Hepatocyte (in vitro differentiated cells): ENCODE measurements around the gene CARS1. TPM values are rescaled to one million over a fixed set of nuclear protein-coding genes. Genes with fewer than 3 reads are reported as not detected.

ENCODE experiments used
- DNase-seq: peaks from one replicate; pipeline ENCODE4 v3.0.0-alpha.2; 2016; ENCODE audit warnings: low spot score
- H2AFZ ChIP-seq: fragments of 200-600 bp; sonication (generic); 2 replicates; pipeline ENCODE4 v1.6.0; 2016; ENCODE audit warnings: antibody characterized with exemption, mild to moderate bottlenecking
- H3K27ac ChIP-seq: fragments of 200-600 bp; sonication (generic); 2 replicates; pipeline ENCODE4 v1.5.1; 2016; ENCODE audit warnings: mild to moderate bottlenecking
- H3K27me3 ChIP-seq: fragments of 200-600 bp; sonication (generic); 2 replicates; pipeline ENCODE4 v1.6.1; 2016
- H3K36me3 ChIP-seq: fragments of 200-600 bp; sonication (generic); replicated peaks from 2 replicates; pipeline ENCODE4 v1.5.1; 2016; ENCODE audit warnings: low read depth; ENCODE audit not compliant: insufficient read depth
- H3K4me1 ChIP-seq: fragments of 200-600 bp; sonication (generic); 2 replicates; pipeline ENCODE4 v1.5.1; 2016; ENCODE audit warnings: mild to moderate bottlenecking, moderate library complexity; ENCODE audit not compliant: insufficient read depth
- H3K4me2 ChIP-seq: fragments of 200-600 bp; sonication (generic); 2 replicates; pipeline ENCODE4 v1.6.0; 2016
- H3K4me3 ChIP-seq: fragments of 200-600 bp; sonication (generic); 2 replicates; pipeline ENCODE4 v1.5.1; 2016; ENCODE audit warnings: mild to moderate bottlenecking
- H3K79me2 ChIP-seq: fragments of 200-600 bp; sonication (generic); 2 replicates; pipeline ENCODE4 v1.6.0; 2017; ENCODE audit warnings: mild to moderate bottlenecking
- H3K9me2 ChIP-seq: fragments of 200-600 bp; sonication (generic); replicated peaks from 2 replicates; pipeline ENCODE4 v1.6.0; 2017; ENCODE audit warnings: mild to moderate bottlenecking; ENCODE audit not compliant: insufficient read depth
- H3K9me3 ChIP-seq: fragments of 200-600 bp; sonication (generic); 2 replicates; pipeline ENCODE4 v1.5.1; 2016; ENCODE audit warnings: low read depth, mild to moderate bottlenecking
- H4K20me1 ChIP-seq: fragments of 200-600 bp; sonication (generic); 2 replicates; pipeline ENCODE4 v1.6.0; 2016; ENCODE audit warnings: mild to moderate bottlenecking; ENCODE audit not compliant: insufficient read depth, poor library complexity, severe bottlenecking
- EZH2 ChIP-seq: fragments of 200-600 bp; sonication (generic); IDR thresholded peaks from 2 replicates; pipeline ENCODE4 v1.6.1; 2016; ENCODE audit warnings: antibody characterized with exemption, mild to moderate bottlenecking, borderline replicate concordance
- EZH2phosphoT487 ChIP-seq: fragments of 200-600 bp; sonication (generic); IDR thresholded peaks from one replicate; pipeline ENCODE4 v1.6.1; 2018; ENCODE audit warnings: antibody characterized with exemption, mild to moderate bottlenecking, low read depth, moderate library complexity; ENCODE audit not compliant: unreplicated experiment, severe bottlenecking
- WGBS: methylation state at CpG from one replicate; pipeline ENCODE4 v1.1.6; 2016; ENCODE audit warnings: low lambda C conversion rate; ENCODE audit errors: missing lambda C conversion rate; 5-methylcytosine and 5-hydroxymethylcytosine counted together
- polyA plus RNA-seq: library from polyadenylated mRNA; unstranded; fragments of >200 nt; fragmentation: Nextera tagmentation; extraction: Ambion mirVana; gene quantifications from 2 replicates; pipeline ENCODE4 v1.2.1, GENCODE V29; 2016
- total RNA-seq: library from RNA; depleted of rRNA; stranded (reverse); fragments of >200 nt; gene quantifications from 2 replicates; pipeline ENCODE4 v1.2.3, GENCODE V29; 2014
- TF ChIP-seq, protein P1 (sequence below): fragments of 200-600 bp; sonication (generic); IDR thresholded peaks from 2 replicates; pipeline ENCODE4 v1.5.1; 2016; ENCODE audit warnings: antibody characterized with exemption, mild to moderate bottlenecking; ENCODE audit not compliant: poor library complexity

CARS1 gene
- total and polyA plus RNA-seq, 2 experiments from 2014 or later = 35.5 to 42.0 TPM

DNA sequence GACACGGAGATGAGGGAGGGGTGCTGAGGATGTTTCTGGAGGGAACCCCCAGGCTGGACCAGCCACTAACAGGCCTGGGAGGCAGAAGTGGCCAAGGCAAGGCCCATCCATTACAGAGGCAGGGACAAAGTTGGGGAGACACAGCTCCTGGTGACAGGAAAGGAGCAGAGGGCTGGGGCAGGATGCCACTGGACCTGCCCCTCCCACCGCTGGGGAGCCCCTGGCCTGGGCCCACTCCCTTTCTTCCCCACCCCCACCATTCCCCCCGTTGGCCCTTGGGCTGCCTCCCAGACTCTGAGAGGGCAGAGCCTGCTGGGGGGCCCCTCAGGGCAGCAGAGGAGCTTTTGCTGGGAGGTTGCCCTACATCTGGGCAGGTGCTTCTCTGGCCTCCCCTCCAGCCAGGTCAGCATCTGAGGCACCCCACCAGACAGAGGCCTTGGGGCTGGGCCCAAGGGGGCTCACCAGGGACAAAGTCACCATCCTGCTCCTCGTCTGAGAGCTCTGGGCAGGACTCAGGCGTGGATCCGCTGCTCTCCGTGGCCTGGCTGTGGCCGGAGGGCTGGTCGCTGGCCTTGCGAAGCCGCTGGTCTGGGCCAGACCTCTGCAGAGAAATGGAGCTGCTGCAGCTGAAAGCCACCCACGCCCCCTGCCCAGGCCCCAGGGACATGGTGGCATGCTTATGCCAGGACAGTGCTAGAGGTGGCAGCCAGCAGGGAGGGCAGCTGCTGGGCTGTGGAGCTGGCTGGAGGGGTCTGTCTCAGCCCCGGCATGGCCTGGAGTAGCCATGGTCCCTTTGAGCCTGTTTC lies 33.1 kb upstream of the CARS1 start:
- no peak for DNase-seq
- H3K4me3 ChIP-seq = no peak overlapping the region
- WGBS = 96% methylated on average over 12 of the region's 13 CpGs
- no peaks in the 10 kb centered on the region for H3K27me3 ChIP-seq
- H3K36me3 ChIP-seq = no peaks in the 10 kb centered on the region
- no peaks in the 10 kb centered on the region for H3K9me3 ChIP-seq
- no peaks in the 10 kb centered on the region for H3K79me2 ChIP-seq
- TF ChIP-seq EZH2phosphoT487 (no peak), EZH2 (no peak)
- TF ChIP-seq, protein P1, sequence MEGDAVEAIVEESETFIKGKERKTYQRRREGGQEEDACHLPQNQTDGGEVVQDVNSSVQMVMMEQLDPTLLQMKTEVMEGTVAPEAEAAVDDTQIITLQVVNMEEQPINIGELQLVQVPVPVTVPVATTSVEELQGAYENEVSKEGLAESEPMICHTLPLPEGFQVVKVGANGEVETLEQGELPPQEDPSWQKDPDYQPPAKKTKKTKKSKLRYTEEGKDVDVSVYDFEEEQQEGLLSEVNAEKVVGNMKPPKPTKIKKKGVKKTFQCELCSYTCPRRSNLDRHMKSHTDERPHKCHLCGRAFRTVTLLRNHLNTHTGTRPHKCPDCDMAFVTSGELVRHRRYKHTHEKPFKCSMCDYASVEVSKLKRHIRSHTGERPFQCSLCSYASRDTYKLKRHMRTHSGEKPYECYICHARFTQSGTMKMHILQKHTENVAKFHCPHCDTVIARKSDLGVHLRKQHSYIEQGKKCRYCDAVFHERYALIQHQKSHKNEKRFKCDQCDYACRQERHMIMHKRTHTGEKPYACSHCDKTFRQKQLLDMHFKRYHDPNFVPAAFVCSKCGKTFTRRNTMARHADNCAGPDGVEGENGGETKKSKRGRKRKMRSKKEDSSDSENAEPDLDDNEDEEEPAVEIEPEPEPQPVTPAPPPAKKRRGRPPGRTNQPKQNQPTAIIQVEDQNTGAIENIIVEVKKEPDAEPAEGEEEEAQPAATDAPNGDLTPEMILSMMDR = no peak
- no peak overlapping the region for H2AFZ ChIP-seq
- H3K4me1 ChIP-seq = no peaks in the 10 kb centered on the region
- H3K4me2 ChIP-seq = no peak overlapping the region
- H3K9me2 ChIP-seq = no peaks in the 10 kb centered on the region
- no peak overlapping the region for H3K27ac ChIP-seq
- H4K20me1 ChIP-seq = no peaks in the 10 kb centered on the region

DNA sequence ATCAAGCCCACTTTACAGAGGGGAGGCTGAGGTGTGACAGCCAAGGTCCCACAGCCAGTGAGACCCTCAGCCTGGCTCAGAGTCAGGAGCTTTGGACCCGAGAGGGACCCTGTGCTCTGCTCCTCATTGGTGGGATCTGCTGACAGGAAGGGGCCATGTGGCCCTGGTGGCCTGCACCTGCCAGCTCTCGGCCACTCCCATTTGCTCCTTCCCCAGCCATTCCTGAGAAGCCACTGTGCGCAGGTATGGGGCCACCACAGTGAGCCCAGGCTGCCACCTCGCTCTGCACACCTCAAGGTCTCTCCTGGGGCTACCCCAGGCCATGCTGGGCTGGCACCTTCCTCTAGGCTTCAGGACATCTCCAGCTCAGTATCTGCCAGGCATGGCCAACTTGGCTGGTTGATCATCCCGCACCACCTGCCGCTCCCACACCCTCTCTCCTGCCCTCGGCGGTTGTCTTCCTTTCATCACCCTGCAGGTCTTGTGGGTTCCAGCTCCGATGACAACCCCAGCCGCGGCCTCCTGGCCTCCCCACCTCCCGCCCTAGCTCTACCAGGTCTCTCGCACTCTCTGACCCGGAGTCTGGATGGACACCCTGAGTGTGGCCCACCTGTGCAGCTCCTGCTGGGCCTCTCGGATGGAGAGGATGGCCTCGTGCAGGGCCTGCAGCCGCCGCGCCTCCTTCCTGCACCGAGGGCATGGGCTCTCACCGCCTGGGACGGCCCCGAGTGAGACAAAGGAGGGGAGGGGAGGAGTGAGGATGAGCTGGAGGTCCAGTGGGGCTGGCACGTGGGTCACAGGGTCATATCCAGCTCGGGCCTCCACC lies 32.2 kb upstream of the CARS1 start:
- H3K36me3 ChIP-seq = no peaks in the 10 kb centered on the region
- TF ChIP-seq, protein P1 = no peak
- TF ChIP-seq EZH2phosphoT487 (no peak), EZH2 (no peak)
- WGBS = 89% methylated on average over 25 of the region's 25 CpGs

DNA sequence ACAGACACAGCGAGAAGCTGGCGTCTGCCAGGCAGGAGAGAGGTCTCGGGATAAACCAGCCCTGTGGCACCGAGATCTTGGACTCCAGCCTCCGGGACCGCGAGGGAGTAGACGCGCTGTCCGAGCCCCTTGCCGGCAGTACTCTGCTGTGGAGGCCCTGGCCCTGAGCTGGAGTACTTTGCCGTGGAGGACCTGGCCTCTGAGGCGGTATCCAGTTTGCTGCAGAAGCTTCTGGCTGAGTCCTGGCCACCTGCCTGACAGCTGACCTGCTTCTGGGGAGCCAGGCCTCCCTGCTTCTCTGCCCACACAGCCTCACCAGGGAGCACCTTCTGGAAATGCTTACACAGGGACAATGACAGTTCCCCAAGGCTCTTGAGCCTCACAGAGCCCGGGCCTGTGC lies 31.6 kb upstream of the CARS1 start:
- Histone ChIP-seq H3K9me3 (no peaks in the 10 kb centered on the region), H3K79me2 (no peaks in the 10 kb centered on the region), H4K20me1 (no peaks in the 10 kb centered on the region), H3K4me2 (no peak overlapping the region), H2AFZ (no peak overlapping the region), H3K27me3 (no peaks in the 10 kb centered on the region), H3K27ac (no peak overlapping the region), H3K4me3 (no peak overlapping the region), H3K36me3 (no peaks in the 10 kb centered on the region), H3K9me2 (no peaks in the 10 kb centered on the region), H3K4me1 (no peaks in the 10 kb centered on the region)
- no peak for TF ChIP-seq EZH2
- TF ChIP-seq, protein P1 = no peak
- TF ChIP-seq EZH2phosphoT487 = no peak
- 94% methylated on average over 14 of the region's 14 CpGs for WGBS
- DNase-seq = no peak

More for the DNA sequence above, 32.2 kb upstream of the CARS1 start:
- no peak overlapping the region for H3K27ac ChIP-seq
- no peaks in the 10 kb centered on the region for H3K4me1 ChIP-seq
- H3K79me2 ChIP-seq = no peaks in the 10 kb centered on the region
- H3K9me3 ChIP-seq = no peaks in the 10 kb centered on the region
- H3K9me2 ChIP-seq = no peaks in the 10 kb centered on the region
- H2AFZ ChIP-seq = no peak overlapping the region
- no peak for DNase-seq
- no peaks in the 10 kb centered on the region for H3K27me3 ChIP-seq
- no peak overlapping the region for H3K4me3 ChIP-seq
- H4K20me1 ChIP-seq = no peaks in the 10 kb centered on the region
- no peak overlapping the region for H3K4me2 ChIP-seq
